Iris pigment epithelial cell (primary cell): ENCODE results near the gene TMEM86A.

Source experiments
- DNase-seq: peaks from one replicate; pipeline ENCODE4 v3.0.0-alpha.2; 2011; ENCODE audit warnings: low read depth

TMEM86A gene

DNA sequence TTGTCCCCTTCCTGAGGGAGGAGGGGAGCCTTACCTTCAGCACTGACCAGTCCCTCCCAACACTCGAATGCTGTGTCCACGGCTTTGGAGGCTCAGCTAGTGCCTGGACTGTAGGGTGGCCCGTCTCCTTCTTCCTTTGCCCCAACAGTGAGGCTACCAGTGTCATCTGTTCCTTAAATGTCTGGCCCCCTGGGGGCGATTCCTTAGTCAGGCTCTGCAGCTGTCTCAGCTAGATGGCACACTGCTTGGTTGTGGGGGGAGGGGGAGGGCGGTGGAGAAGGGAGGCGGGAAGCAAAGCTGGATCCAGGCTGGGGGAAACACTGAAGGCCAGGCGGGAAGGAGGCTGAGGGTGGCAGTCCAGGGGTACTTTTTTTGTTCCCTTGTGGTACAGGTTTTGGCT lies 27.5 kb downstream of the TMEM86A start, which contains the start of gene IGSF22:
Gene IGSF22 (minus strand): TSS at position 149 of the 400 bp plus-strand sequence. CDS start 1,952 bp downstream, outside the sequence.
- DNase-seq: no peak

DNA sequence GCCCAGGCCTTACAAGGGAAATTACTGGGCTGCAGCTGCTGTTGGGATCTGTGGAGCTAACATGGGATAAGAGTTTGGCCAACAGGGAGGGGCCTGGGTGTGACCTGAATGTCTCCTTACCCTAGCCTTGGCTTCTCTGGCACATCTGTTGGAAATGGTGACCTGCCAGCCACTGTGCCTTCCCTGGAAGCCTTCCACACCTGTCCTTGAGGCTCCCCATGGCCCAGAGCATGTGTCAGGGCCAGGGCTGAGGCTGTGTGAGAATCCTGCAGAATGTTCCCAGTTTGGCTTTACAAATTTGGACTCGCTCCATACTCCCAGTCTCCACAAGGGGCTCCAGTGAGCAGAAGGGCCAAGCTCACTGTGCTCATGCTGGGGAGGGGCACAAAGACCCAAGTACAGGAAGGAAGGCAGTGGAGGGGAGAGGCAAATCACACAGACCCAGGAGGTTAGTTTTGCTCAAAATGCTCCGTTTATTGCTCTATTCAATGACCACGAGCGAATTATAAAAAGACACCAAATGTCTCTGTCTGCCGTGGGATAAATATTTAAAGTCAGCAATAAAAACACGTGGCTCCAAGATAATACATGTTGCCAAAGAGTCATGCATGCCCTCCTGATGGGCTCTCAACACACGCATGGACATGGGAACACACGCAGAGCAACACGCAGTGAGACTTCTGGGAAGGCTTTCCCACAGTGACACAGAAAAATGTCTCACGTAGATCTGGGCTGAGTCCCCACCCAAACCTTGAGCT lies 29.1 kb downstream of the TMEM86A start:
- DNase-seq: no peak

DNA sequence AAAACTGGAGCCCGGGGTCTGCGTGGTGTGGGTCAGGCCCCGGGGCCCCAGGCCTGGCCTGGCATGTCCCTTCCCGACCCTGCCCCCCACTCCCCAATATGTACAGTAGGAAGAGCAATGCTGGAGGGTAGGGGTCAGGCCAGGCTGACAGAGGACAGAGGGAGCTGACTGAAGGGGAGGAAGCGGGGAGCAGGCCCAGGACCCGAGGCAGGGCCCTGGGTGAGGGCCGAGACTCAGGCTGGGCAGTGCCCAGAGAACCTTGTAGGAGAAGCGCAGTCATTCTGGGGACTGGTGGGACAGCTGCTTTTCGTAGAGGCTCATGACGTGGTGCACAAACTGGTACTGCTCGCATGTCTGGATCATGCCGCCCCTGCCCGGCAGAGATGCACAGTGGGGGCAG lies 30.1 kb downstream of the TMEM86A start:
- DNase-seq: no peak

DNA sequence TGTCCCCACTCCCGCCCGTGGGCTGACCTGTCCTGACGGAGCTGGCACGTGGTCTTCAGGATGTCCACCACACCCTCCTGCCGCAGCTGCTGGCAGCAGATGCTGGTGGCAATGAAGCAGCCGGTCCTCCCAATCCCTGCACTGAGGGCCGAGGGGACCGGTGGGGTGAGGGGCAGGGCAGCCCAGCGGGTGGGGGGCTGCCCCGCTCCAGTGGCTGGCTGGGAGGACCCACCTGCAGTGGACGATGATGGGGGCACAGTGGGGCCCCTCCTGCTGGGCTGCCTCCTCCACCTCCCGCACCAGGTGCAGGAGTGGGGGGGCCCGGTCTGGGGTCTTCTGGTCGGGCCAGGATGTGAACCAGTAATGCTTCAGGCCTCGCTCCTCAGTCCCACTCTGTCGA lies 30.8 kb downstream of the TMEM86A start:
- DNase-seq: no peak

DNA sequence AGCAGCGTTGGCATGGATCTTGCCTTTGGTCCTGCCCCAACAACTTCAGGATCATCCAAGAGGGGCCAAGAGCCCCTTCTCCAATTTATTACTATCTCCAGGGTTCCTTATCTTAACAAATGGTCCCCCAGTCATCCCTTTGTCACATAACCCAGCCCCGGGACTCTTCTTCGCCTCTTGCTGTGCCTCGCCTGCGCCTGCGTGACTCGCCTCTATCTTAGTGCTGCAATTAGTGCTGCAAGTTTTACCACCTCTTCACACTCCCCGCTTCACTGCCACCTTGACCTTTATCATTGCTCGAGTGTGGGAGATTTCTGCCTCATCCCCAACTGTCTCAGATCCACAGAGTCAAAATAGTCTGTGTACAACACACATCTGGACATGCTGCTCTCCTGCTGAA lies 31.4 kb downstream of the TMEM86A start:
- no peak for DNase-seq

DNA sequence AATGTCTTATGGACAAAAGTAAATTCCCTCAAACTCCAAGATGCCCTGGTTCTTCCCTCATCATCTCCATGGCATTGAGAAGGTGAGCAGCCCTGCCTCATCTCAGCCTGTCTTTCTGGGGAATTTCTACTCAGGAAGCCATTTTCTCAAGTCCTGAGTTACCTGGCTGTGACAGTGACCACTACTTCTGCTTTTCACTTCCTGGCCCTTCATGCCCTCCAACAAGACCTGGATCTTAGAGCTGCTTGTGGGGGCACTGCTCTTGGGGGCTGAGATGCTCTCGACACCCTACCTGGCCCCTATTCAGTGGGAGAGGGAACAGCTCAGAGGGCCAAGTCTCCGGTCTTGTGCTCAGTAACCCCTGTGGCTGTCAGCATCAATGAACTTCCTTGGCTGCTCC lies 32.9 kb downstream of the TMEM86A start:
- no peak for DNase-seq

DNA sequence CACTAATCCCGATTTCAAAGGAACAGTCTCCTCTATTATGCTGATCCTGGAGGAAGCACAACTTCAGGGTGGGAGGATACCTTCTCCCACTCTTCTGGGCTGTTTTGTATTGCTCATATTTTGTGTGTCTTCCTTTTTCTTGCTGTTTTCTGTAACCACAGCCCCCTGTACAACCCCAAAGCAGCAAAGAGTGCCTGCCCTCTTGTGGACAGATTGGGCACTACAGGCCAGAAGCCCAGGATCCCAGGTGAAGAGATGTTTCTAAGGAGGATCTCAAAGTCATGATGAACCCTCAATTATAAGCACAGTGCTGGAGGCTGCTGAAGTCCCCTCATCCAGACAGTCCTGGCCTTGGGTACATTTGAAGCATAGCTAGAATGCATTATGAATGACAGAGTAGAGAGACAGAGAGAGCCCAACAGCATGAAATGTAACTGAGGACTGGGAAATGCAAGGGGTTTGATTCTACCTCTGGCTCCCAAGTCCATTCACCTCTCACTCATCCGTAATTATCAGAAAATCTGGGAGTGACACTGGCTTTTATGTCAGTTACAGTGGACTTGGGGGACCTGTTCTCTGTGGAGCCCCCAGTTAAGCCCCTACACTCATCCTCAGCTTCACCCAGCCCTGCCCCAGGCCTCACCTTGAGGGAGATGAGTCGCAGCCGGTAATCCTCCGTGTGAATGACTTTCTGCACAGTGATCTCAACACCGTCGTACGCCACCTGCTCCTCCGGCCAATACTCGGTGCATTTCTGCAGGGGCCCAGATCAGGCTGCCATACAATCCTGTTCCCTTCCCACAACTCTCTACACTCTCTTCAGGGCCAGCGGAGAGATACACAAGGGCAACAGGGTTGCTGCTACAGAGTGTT lies 33.6 kb downstream of the TMEM86A start:
- peak; percentile 34 for DNase-seq

DNA sequence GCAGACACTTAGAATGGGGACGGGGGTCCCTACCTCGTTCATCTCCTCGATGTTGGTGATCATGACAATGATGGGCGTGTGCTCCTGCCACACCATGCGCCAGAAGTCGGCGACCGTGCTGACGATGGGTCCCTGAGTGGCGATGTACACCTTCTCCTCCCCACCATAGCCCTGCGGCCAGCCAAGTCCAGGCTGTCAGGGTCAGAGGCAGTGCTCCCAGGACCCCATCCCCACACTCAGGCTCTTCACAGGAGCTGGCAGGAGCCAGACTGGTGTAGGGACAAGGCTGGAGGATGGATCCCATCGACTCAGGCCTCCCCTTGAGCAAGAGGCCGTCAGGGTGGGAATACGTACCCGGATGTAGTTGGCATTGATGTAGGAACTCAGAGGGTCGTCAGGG lies 34.6 kb downstream of the TMEM86A start:
- DNase-seq: no peak

DNA sequence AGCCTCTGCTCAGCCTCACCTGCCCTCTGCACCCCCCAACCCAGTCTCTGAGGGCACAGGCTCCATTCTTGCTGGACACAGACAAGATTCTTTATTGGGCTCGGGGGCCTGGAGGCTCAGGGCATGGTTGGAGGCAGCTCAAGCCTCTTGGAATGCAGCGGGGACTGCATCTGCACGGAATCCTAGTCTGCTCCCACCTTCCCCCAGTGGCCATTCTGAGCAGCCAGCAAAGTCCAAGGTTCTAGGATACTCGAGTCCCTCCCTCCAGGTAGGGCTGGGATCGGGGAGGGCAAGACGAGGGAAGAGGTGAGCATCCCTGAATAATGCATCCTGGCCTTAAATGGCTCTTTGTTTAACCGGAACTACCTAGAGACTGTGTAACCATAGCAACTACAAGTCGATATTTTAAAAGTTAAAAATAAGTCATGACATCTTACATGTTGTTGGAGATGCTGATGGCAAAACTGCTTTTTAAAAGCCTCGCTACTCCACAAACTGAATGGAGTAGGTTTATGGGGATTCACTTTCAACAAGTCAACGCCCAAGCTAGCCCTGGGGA lies 38.1 kb downstream of the TMEM86A start:
- no peak for DNase-seq

DNA sequence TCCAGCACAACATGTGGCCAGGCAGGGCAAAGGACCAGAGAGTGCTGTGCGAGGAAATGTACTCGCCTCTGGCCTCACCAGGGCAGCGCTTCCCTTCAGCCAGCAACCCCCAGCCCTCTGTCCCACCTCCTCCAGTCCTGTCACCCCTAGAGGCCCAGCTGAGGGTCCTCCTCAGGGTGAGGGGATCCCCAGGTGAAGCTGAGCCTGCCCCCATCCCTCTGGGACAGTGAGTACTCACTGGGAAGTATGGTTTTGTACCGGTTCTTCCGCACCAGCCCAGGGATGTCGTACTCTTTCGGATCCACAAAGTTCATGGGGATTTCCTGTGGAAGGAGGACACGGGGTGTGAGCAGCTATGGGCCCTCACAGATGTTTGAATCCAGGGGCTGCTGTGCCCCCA lies 39.1 kb downstream of the TMEM86A start:
- DNase-seq: no peak

DNA sequence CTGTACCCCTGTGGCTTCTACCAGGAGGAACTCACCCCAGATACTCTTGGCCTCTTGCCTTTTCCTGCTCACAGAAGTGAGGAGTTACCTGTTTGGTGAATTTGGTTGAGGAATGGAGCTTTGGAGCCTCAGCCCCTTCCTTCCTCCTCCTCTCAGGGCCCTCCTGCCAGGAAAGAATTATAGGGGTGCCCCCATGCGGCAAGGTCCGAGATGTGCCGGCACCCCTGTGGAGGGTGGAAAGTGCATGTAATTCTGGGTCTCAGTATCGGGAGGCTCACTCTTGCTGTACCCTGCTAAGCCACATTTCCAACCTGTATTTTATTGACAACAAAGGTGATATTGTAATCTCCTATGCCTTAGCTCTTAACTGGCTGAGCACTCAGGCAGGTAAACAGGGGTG lies 41.1 kb downstream of the TMEM86A start:
- DNase-seq: no peak

DNA sequence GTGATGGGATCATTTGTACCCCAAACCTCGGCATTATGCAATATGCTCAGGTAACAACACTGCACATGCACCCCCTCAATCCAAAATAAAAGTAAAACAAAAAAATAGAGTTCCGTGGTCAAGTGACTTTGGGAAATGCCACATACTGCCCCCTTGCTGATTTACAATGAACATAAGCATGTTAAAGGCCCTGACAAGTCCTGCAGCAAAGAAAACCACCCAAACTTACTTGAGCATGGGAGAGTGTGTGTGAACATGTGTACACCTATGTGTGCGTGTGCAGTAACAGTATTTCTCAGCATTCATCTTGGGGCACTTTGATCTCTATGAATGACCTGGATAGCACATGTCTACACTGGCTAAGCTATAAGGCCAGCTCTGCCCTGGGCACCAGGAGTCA lies 43.2 kb downstream of the TMEM86A start:
- no peak for DNase-seq

DNA sequence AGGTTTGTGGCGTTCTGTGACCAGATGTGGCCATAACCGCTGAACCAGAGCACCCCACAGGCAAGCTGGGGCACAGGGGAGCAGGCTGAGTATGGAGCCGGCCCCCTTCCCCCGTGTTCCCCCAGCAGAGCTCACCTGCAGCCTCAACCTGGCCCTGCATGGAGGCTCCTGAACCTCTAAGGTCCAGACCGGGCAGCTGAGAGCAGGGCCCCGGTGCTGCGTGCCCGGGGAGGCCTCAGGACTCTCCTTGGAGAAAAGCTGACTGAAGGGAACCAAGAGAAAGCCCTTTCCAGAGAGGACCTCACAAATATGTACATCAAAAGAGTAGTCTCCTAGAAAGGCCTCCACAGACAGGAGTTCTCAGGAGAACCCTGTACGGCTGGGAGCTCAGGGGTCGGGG lies 44.8 kb downstream of the TMEM86A start:
- DNase-seq: no peak

DNA sequence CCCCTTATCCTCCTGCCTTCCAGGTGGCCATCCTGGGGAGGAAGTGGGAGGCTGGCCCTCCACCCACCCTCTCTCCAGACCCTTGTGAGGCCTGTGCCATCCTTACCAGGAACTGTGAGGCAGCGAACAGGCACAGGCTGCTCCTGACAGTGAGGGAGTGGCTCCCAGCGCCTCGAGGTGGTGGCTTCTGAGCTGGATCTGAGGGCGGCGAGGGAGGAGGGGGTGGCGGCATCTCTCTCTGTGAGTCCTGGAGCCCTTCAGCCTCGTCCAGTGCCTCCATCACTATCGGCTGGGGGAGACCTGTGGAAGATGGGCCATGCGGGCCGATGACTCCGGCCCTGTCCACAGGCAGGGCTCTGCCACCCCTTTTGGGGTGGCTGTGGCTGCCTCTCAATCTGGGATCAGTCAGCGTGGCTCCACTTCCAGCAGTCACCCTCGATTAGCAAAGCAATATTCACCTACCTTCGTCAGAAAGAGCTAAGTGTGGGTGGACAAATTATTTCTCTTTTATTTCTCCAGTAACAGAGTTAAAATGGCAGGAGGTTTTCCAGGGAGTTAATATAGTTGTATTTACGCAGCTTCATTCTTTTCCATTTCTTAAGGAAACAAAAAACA lies 45.4 kb downstream of the TMEM86A start:
- no peak for DNase-seq

DNA sequence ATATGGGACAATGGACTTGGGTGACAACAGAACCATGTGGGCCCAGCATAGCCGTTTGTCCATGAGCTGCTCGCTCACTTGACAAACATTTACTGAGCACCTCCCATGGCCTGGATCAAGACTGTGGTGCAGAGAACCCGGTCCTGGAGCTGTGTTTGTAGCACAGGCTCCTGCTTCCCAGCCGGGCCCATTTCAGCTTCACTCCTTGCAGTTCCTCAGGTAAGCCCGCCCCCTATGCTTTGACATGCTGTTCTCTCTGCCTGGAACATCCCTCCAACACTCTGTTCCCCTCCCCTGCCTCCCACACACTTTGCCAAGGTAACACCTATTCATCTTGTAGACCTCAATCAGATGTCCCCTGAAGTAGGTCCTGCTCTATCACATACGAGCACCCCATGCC lies 46.7 kb downstream of the TMEM86A start:
- no peak for DNase-seq

DNA sequence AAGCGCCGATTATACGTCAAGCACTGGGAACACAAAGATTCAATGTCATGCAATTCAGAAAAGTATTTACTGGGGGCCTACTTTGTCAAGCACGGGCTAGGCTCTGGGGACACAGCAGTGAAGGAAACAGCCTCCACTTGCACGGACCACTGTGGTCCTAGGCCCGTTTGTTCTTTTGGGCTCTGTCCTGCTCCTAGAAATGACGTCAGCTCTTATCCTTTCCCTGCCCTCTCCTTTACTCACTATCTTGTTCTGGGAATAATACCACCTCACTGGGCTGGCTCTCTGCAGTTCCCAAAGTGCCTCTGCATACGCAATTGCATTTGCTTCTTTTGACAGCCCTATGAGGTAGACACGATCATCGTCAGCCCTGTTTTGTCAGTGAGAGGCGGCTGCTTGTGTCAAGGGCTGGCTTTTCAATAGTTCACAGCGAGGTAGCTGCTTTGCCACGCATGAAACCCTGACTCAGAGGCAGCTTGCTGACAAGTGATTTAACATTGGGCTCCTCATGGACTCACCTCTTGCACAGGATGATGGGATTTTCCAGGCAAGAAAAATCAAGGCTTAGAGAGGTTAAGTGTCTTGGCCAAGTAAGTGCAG lies 50.3 kb downstream of the TMEM86A start:
- DNase-seq: peak; percentile 33

DNA sequence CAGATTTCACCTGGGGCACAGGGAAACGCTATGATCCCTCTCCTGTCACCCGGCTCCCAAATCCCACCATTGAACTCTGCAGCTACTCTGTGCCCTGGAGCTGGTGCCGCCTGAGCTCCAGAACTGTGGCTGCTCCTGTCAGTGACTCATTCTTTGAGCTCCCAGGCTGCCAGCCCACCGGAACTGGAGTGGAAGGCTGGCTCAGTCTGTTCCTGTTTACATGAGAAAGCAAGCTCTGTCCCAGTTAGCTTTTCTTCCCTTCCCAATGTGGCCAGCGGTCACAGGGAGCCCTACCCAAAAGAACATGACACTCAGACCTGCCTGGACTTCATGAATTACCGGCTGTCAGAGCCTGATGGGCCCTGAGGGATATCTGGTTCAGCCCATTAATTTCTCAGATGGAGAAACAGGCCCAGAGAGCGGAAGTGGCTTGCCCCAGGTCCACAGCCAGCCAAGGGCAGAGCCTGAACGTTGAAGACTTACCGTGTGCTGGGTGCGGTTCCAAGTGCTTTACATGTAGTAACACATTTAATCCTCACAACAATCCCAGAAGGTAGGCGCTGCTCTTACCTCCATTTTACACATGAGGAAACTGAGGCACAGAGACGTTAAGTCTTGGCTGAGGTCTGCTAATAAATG lies 51.2 kb downstream of the TMEM86A start:
- DNase-seq: peak; percentile 84

DNA sequence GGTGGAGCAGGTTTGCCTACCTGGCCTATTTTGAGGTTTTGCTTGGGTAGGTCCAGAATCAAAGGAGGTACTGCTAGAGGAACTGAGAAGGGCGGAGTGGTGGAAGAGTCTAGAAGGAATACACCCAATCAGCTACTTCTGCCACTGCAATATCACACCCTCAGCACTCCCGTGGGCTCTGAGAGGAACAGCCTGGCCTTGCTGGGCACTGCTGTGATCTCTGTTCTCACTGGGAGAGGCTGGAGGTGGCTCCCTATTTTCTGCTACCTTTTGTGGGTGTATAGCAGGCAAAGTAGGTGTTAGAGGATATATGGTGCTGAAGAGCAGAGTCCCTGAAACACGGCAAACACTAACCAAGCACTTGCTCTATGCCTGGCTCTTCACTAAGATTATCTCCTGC lies 52.4 kb downstream of the TMEM86A start:
- no peak for DNase-seq

DNA sequence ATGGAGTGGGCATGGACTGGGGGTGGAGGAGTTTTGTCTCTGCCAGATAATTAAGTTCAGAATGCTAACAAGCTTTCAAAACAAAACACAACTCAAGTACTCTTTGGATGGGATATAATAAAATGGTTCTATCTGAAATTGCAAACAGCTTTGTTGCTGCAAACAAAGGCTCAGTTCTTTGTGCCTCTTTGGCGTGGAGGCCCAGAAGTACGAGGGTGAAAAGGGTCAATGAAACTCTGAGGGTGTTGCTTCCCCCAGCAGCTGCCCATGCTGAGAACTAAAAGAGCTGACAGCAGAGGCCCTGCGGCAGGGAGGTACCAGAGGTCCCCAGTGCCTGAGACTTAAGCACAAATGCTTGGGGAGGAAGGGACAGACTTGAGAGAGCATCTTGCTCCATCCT lies 53.9 kb downstream of the TMEM86A start:
- DNase-seq: no peak

DNA sequence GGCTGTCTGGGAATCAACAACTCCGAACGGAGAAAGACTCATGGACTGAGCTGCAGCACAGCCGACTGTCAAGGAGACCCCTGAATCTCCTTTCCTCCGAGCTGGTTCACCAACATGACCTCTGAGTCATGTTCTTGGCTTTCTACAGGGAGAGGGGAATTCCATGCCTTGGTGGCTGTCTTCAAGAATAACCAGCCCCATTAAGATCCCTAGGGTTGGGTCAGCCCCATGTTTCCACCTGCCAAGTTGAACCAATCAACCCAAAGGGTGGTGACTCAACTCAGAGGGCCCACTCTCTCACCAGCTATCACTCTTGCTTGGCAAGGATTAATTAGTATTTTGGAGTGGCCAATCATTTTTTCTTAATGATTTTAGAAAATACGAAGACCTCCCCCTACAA lies 55.7 kb downstream of the TMEM86A start:
- peak; percentile 53 for DNase-seq
